HL-60 (cell line): ENCODE measurements around the gene NOTCH4.

Experiments used
- DNase-seq, 2 experiments: peaks; one replicate each; pipeline ENCODE4 v3.0.0-alpha.2; 2010 to 2020; ENCODE audit warnings: low read depth in 1 of 2, low spot score in 1 of 2
- H3K27ac ChIP-seq: fragments of 250-450 bp; sonication (Bioruptor Pico); replicated peaks from 2 replicates; pipeline ENCODE4 v1.5.1; 2020; ENCODE audit warnings: mild to moderate bottlenecking, moderate library complexity
- H3K27me3 ChIP-seq: fragments of 250-450 bp; sonication (Bioruptor Pico); 2 replicates; pipeline ENCODE4 v1.5.1; 2021; ENCODE audit warnings: mild to moderate bottlenecking, moderate library complexity; ENCODE audit not compliant: insufficient read depth, poor library complexity, severe bottlenecking
- H3K4me3 ChIP-seq: replicated peaks from 2 replicates; pipeline ENCODE4 v1.5.1; 2011; ENCODE audit warnings: mild to moderate bottlenecking, control low read depth, low read length; ENCODE audit not compliant: insufficient read depth
- CTCF ChIP-seq: IDR thresholded peaks from one replicate; pipeline ENCODE4 v1.5.1; 2011; ENCODE audit warnings: low read length, control low read depth, inconsistent platforms; ENCODE audit not compliant: insufficient read depth
- GABPA ChIP-seq: IDR thresholded peaks from 2 replicates; pipeline ENCODE4 v1.6.1; 2012; ENCODE audit warnings: low read depth
- POLR2AphosphoS5 ChIP-seq: IDR thresholded peaks from 2 replicates; pipeline ENCODE4 v1.6.1; 2012; ENCODE audit warnings: low read depth
- REST ChIP-seq: IDR thresholded peaks from 2 replicates; pipeline ENCODE4 v1.6.1; 2012; ENCODE audit warnings: low read depth; ENCODE audit not compliant: insufficient replicate concordance
- SPI1 ChIP-seq: IDR thresholded peaks from 2 replicates; pipeline ENCODE4 v1.6.1; 2012; ENCODE audit warnings: low read depth, mild to moderate bottlenecking, borderline replicate concordance

Gene NOTCH4

GRCh38 chr6:32183483-32184083, 40.3 kb downstream of the NOTCH4 start:
- H3K27ac ChIP-seq: no peak overlapping the region
- no peak for TF ChIP-seq CTCF
- TF ChIP-seq POLR2AphosphoS5: no peak
- TF ChIP-seq GABPA: no peak
- TF ChIP-seq REST: no peak
- TF ChIP-seq SPI1: no peak
- DNase-seq: no peak

GRCh38 chr6:32183030-32183429, 40.8 kb downstream of the NOTCH4 start:
- Histone ChIP-seq H3K27me3 (no peaks in the 10 kb centered on the region), H3K27ac (no peak overlapping the region), H3K4me3 (no peak overlapping the region)
- TF ChIP-seq GABPA (no peak), REST (no peak), POLR2AphosphoS5 (no peak), SPI1 (no peak), CTCF (no peak)
- no peak for DNase-seq

More at GRCh38 chr6:32183483-32184083, 40.3 kb downstream of the NOTCH4 start:
- H3K27me3 ChIP-seq: no peaks in the 10 kb centered on the region
- H3K4me3 ChIP-seq: no peak overlapping the region

GRCh38 chr6:32182555-32182981, 41.3 kb downstream of the NOTCH4 start:
- no peak overlapping the region for H3K27ac ChIP-seq
- no peak for DNase-seq
- TF ChIP-seq SPI1 (no peak), GABPA (no peak), REST (no peak), CTCF (no peak), POLR2AphosphoS5 (no peak)
- H3K4me3 ChIP-seq: no peak overlapping the region
- H3K27me3 ChIP-seq: no peaks in the 10 kb centered on the region
